ENCODE measurements around the gene RBM26.

- no peak for TF ChIP-seq CTCF (conservative IDR thresholded peaks at IDR 0.05 in 1 of 2, IDR thresholded peaks at IDR 0.05 in 1 of 2; ENCODE audit: extremely low read depth in 1 of 2, insufficient read depth in 1 of 2, low read depth in 1 of 2, low read length in 2 of 2)
- no peak for TF ChIP-seq EZH2 (IDR thresholded peaks at IDR 0.05; ENCODE audit: borderline replicate concordance, low read length)
These were observed 23.3 kb upstream of the RBM26 start for GRCh38 chr13:79429309-79429708.

All from mammary epithelial cell (primary cell).